ENCODE measurements around the gene PANX3. TPM values are rescaled to one million over a fixed set of nuclear protein-coding genes. Genes with fewer than 3 reads are reported as not detected.

PANX3 gene
- total RNA-seq, 1 experiment from 2014 or later = not detected

DNA sequence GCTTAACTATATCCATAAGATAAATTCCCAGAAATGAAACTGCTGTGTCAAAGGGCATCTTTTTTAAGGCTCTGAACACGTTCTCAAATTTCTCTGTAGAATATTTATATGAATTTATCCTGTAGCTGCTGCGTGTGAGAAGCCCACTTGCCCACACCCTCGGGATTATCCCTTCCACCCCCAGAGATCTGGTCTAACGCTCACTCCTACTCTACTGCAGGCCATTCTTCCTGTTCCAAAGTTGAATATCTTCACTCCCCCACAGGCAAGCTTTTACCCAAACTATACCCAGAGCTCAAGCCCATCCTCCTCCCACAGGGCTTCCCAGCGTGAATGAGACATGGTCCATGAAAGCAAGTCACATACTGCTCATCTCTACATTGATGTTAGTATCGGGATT is 37.4 kb downstream of the PANX3 start:
- CTCF ChIA-PET = interaction anchor here (0.6 to 2.4 kb wide), 4 partner anchors 22 to 188 kb away, joined by 3 to 7 read pairs (median 4); no protein-coding TSS in a partner anchor
- intact Hi-C loops (cut with micrococcal nuclease) = no loop called here
- POLR2A ChIA-PET = no interaction called here
- TF ChIP-seq, protein P1, sequence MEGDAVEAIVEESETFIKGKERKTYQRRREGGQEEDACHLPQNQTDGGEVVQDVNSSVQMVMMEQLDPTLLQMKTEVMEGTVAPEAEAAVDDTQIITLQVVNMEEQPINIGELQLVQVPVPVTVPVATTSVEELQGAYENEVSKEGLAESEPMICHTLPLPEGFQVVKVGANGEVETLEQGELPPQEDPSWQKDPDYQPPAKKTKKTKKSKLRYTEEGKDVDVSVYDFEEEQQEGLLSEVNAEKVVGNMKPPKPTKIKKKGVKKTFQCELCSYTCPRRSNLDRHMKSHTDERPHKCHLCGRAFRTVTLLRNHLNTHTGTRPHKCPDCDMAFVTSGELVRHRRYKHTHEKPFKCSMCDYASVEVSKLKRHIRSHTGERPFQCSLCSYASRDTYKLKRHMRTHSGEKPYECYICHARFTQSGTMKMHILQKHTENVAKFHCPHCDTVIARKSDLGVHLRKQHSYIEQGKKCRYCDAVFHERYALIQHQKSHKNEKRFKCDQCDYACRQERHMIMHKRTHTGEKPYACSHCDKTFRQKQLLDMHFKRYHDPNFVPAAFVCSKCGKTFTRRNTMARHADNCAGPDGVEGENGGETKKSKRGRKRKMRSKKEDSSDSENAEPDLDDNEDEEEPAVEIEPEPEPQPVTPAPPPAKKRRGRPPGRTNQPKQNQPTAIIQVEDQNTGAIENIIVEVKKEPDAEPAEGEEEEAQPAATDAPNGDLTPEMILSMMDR (IDR thresholded peaks at IDR 0.05; ENCODE audit: unreplicated experiment) = no peak
- Mint-ChIP-seq H3K4me3 (ENCODE audit: unreplicated experiment) (no peak overlapping the region), H3K9me3 (ENCODE audit: unreplicated experiment) (no peaks in the 10 kb centered on the region), H3K27ac (ENCODE audit: low read depth, unreplicated experiment) (no peak overlapping the region), H3K27me3 (ENCODE audit: insufficient read depth, unreplicated experiment) (no peaks in the 10 kb centered on the region), H3K4me1 (ENCODE audit: insufficient read depth, unreplicated experiment) (peaks cover 8% of the 10 kb centered on the region), H3K36me3 (ENCODE audit: insufficient read depth, unreplicated experiment) (no peaks in the 10 kb centered on the region)
- BruUV-seq (replicated peaks) = no TSS peak
- no peak for DNase-seq (ENCODE audit: unreplicated experiment)

DNA sequence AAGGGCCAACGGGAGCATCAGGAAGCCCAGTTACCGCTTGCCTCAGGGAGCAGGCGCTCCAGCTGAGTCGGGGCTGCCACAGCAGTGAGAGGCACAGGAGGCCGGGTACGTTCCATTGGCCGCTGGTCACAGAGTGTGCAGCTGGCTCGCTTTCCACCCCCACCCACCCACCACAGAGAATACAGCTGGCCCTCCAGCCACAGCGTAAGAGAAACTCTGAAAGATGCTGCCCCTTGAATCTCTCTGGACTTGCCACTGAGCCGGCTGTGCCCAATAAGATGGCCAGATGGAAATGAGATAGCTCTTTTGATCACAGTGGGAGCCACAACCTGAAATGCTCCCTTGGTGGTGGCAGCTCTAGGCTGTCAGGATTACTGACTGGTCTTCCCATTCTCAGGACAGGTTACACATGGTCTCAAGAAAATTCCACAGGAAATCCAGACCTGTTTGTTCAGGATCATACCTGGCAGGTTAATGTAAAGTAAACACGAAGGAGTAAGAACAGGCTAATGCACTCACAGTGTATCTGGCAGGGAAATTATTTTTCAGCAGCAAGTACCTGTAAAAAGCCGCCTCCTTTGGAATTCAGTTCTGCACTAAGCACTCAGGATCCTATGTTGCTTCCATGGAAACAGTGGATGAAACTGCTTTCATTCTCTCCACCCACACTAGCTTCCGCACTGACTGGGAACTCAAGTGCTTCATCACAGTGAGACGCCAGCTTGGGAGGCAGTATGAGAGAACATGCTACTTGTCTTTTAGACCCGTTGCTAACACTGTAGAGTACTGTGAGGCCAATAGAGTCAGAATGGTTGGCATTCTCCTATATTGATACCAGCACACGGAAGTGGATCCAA is 45.8 kb downstream of the PANX3 start:
- Mint-ChIP-seq H3K27ac (ENCODE audit: low read depth, unreplicated experiment) (no peak overlapping the region), H3K27me3 (ENCODE audit: insufficient read depth, unreplicated experiment) (no peaks in the 10 kb centered on the region), H3K9me3 (ENCODE audit: unreplicated experiment) (no peaks in the 10 kb centered on the region), H3K4me1 (ENCODE audit: insufficient read depth, unreplicated experiment) (no peaks in the 10 kb centered on the region), H3K4me3 (ENCODE audit: unreplicated experiment) (no peak overlapping the region), H3K36me3 (ENCODE audit: insufficient read depth, unreplicated experiment) (no peaks in the 10 kb centered on the region)
- intact Hi-C loops (cut with micrococcal nuclease) = no loop called here
- BruUV-seq (replicated peaks) = no TSS peak
- TF ChIP-seq, protein P1 (IDR thresholded peaks at IDR 0.05; ENCODE audit: unreplicated experiment) = no peak
- POLR2A ChIA-PET = interaction anchor here (0.6 kb wide), 1 partner anchor 89 kb away, joined by 4 read pairs; no protein-coding TSS in a partner anchor
- CTCF ChIA-PET = interaction anchor here (0.6 to 1.7 kb wide), 4 partner anchors 13 to 242 kb away, joined by 3 to 4 read pairs (median 3); no protein-coding TSS in a partner anchor
- no peak for DNase-seq (ENCODE audit: unreplicated experiment)

DNA sequence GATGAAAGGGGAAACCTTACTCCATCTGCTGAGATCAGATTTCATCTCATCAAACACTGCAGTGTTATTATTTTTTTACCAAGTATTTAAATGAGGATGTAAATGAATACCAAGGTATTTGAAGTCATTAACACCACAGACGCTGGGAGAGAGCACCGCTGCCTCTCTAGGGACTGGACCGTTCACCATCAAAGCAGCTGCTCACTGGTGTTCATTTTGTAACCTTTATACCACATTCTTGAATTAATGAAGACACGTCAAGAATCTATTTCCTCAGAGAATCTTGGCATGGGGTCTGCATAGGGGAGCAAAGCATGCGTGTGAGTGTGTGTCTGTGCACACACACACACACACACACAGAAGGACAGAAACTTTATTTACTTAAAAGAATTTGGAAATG is 46.7 kb downstream of the PANX3 start:
- TF ChIP-seq, protein P1 (IDR thresholded peaks at IDR 0.05; ENCODE audit: unreplicated experiment) = no peak
- no peak overlapping the region for H3K4me3 Mint-ChIP-seq (ENCODE audit: unreplicated experiment)
- no peaks in the 10 kb centered on the region for H3K4me1 Mint-ChIP-seq (ENCODE audit: insufficient read depth, unreplicated experiment)
- no peaks in the 10 kb centered on the region for H3K27me3 Mint-ChIP-seq (ENCODE audit: insufficient read depth, unreplicated experiment)
- ChIA-PET POLR2A (interaction anchor here (0.6 kb wide), 1 partner anchor 88 kb away, joined by 4 read pairs; no protein-coding TSS in a partner anchor), CTCF (interaction anchor here (1.7 kb wide), 1 partner anchor 14 kb away, joined by 3 read pairs; no protein-coding TSS in a partner anchor)
- no peak overlapping the region for H3K27ac Mint-ChIP-seq (ENCODE audit: low read depth, unreplicated experiment)
- peaks cover 1% of the 10 kb centered on the region for H3K36me3 Mint-ChIP-seq (ENCODE audit: insufficient read depth, unreplicated experiment)
- H3K9me3 Mint-ChIP-seq (ENCODE audit: unreplicated experiment) = no peaks in the 10 kb centered on the region
- DNase-seq (ENCODE audit: unreplicated experiment) = no peak
- intact Hi-C loops (cut with micrococcal nuclease) = no loop called here
- no TSS peak for BruUV-seq (replicated peaks)

DNA sequence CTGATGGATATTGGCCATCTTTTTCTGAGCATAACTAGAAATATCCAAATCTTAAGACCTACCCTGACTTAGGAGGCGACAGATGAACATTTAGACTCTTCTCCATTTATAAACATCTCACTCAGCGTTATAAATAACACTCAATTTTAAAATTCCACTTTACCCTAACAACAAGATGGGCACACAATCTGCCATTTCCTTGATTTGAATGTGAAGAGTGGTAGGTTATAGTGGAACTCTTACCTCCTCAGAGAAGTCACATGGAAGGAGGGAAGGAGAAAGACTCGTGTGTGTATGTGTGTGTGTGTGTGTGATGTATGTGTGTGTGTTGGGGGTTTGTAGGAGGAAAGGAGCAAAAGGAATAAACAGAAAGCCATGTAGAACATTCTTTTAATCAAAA is 47.3 kb downstream of the PANX3 start:
- intact Hi-C loops (cut with micrococcal nuclease) = no loop called here
- ChIA-PET POLR2A (no interaction called here), CTCF (interaction anchor here (1.0 to 1.1 kb wide), 2 partner anchors 15 to 134 kb away, joined by 3 read pairs; no protein-coding TSS in a partner anchor)
- DNase-seq (ENCODE audit: unreplicated experiment) = no peak
- Mint-ChIP-seq H3K9me3 (ENCODE audit: unreplicated experiment) (no peaks in the 10 kb centered on the region), H3K4me1 (ENCODE audit: insufficient read depth, unreplicated experiment) (no peaks in the 10 kb centered on the region), H3K36me3 (ENCODE audit: insufficient read depth, unreplicated experiment) (peaks cover 6% of the 10 kb centered on the region), H3K4me3 (ENCODE audit: unreplicated experiment) (no peak overlapping the region), H3K27ac (ENCODE audit: low read depth, unreplicated experiment) (no peak overlapping the region), H3K27me3 (ENCODE audit: insufficient read depth, unreplicated experiment) (no peaks in the 10 kb centered on the region)
- no TSS peak for BruUV-seq (replicated peaks)
- TF ChIP-seq, protein P1 (IDR thresholded peaks at IDR 0.05; ENCODE audit: unreplicated experiment) = no peak
